Mesodermal cell (in vitro differentiated cells): ENCODE data around the gene FAM131C.
"Not testable (repeated sequence)": the region's sequence is repeated elsewhere in the genome, so short reads cannot be mapped to it uniquely, and the experiment has no call there.

Experiments used
- H3K27ac ChIP-seq: 2 replicates; pipeline ENCODE4 v1.7.0; 2013; ENCODE audit warnings: mild to moderate bottlenecking, low read depth, low read length, moderate library complexity; ENCODE audit not compliant: severe bottlenecking
- H3K36me3 ChIP-seq: 2 replicates; pipeline ENCODE4 v1.7.1; 2013; ENCODE audit warnings: mild to moderate bottlenecking, low read length, moderate library complexity; ENCODE audit not compliant: control insufficient read depth, insufficient read depth
- H3K4me1 ChIP-seq: one replicate; pipeline ENCODE4 v1.7.1; 2013; ENCODE audit warnings: mild to moderate bottlenecking, low read length; ENCODE audit not compliant: insufficient read depth, control insufficient read depth, poor library complexity, severe bottlenecking
- H3K4me3 ChIP-seq: 2 replicates; pipeline ENCODE4 v1.7.0; 2013; ENCODE audit warnings: low read length, control low read depth, mild to moderate bottlenecking; ENCODE audit not compliant: insufficient read depth, poor library complexity, severe bottlenecking; ENCODE audit errors: extremely low read depth
- H3K9me3 ChIP-seq: 2 replicates; pipeline ENCODE4 v1.7.1; 2013; ENCODE audit warnings: mild to moderate bottlenecking, low read length, moderate library complexity; ENCODE audit not compliant: control insufficient read depth
- WGBS, 2 experiments: methylation state at CpG; one replicate each; pipeline ENCODE4 v1.1.5; 2013; ENCODE audit warnings: missing lambda C conversion rate in 2 of 2; ENCODE audit not compliant: insufficient coverage in 2 of 2; 5-methylcytosine and 5-hydroxymethylcytosine counted together

The FAM131C gene

GRCh38 chr1:16057314-16057915 lies 16.0 kb downstream of the FAM131C start:
- not testable (repeated sequence) for H3K36me3 ChIP-seq, H3K4me1 ChIP-seq, H3K27ac ChIP-seq, H3K9me3 ChIP-seq, H3K4me3 ChIP-seq
- 75% methylated on average over 1 of the region's 7 CpGs; no CpG with 5 or more reads in 1 of the 2 experiments for WGBS, 2 experiments

DNA sequence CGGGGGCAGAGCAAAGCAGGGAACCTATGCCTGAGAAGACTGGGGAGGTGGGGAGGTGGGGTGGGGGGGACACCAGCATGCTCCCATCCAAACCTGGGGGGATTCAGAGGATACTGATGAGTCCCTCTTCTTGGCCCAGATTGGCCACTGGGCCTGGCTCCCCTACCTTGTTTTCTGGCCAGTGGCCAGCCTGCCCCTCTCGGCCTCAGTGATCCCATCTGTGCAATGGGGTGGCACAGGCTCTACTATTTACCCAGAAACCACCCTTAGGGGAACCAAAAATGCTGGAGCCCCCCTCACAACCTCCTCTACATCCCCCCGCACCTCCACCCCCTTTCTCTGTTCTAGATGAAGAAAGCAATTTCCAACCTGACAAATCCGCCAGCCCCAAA lies 16.9 kb downstream of the FAM131C start:
- WGBS, 2 experiments: 88 to 100% methylated on average over 1 of the region's 4 CpGs
- not testable (repeated sequence) for H3K4me3 ChIP-seq, H3K9me3 ChIP-seq, H3K4me1 ChIP-seq, H3K36me3 ChIP-seq, H3K27ac ChIP-seq

DNA sequence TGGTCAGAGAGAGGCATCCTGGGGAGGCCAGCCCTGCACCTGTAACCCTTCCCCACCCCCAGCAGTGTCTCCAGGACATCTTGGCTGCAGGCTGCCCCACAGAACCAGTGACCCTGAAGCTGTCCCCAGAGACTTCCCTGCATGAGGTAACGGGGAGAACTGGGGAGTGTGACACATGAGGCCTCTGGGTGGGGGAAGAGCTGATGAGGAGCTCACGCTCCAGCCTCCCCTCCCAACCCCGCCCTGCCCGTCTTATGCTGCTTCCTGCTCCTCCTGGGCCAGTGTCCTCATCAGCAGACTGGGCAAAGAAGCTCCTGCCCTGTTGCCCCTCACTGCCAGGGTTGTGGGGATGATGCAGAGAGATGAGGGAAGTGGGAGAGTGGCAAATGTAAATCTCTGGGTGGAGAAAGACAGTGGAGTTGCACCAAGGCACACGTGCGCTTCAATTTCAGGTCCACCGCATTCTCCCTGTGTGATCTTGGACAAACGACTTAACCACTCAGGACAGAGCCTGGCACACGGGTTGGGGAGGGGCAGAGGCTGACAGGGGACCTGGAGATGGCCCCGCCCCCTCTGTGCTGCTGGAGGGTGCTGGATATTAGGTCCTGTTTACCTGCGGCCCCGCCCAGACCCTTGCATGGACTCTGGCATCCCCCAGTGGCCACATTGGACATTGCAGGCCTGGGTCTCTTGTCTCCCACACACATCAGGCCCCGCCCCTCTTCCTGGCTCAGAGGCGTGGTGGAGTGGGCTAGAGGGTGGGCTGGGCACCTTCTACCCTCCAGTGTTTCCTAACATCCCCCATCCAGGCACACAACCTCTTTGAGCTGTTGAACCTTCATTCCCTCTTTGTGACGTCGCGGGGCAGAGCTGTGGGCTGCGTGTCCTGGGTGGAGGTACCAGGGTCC lies 17.6 kb downstream of the FAM131C start:
- Histone ChIP-seq H3K9me3 (no peaks in the 10 kb centered on the region), H3K4me1 (peaks cover 3% of the 10 kb centered on the region)
- 23 to 30% methylated on average over 9 to 11 of the region's 18 CpGs for WGBS, 2 experiments

GRCh38 chr1:16054598-16055540 lies 18.6 kb downstream of the FAM131C start:
- no peak overlapping the region for H3K27ac ChIP-seq
- 72 to 75% methylated on average over 3 to 5 of the region's 7 CpGs for WGBS, 2 experiments
- no peak overlapping the region for H3K4me3 ChIP-seq
- H3K9me3 ChIP-seq: no peaks in the 10 kb centered on the region
- peaks cover 3% of the 10 kb centered on the region for H3K4me1 ChIP-seq
- H3K36me3 ChIP-seq: no peaks in the 10 kb centered on the region

More for the DNA sequence above, 17.6 kb downstream of the FAM131C start:
- H3K36me3 ChIP-seq: no peaks in the 10 kb centered on the region
- H3K4me3 ChIP-seq: no peak overlapping the region
- H3K27ac ChIP-seq: no peak overlapping the region

GRCh38 chr1:16053781-16054502 lies 19.5 kb downstream of the FAM131C start:
- no peaks in the 10 kb centered on the region for H3K9me3 ChIP-seq
- H3K4me1 ChIP-seq: peaks cover 5% of the 10 kb centered on the region
- H3K4me3 ChIP-seq: no peak overlapping the region
- H3K36me3 ChIP-seq: no peaks in the 10 kb centered on the region
- no peak overlapping the region for H3K27ac ChIP-seq
- WGBS, 2 experiments: 94 to 98% methylated on average over 4 to 5 of the region's 8 CpGs

- H3K36me3 ChIP-seq, H3K4me1 ChIP-seq, H3K27ac ChIP-seq, H3K9me3 ChIP-seq, H3K4me3 ChIP-seq: not testable (repeated sequence)
- WGBS, 2 experiments: 95 to 100% methylated on average over 4 to 9 of the region's 12 CpGs
These were observed 21.5 kb downstream of the FAM131C start for GRCh38 chr1:16051949-16052348.

DNA sequence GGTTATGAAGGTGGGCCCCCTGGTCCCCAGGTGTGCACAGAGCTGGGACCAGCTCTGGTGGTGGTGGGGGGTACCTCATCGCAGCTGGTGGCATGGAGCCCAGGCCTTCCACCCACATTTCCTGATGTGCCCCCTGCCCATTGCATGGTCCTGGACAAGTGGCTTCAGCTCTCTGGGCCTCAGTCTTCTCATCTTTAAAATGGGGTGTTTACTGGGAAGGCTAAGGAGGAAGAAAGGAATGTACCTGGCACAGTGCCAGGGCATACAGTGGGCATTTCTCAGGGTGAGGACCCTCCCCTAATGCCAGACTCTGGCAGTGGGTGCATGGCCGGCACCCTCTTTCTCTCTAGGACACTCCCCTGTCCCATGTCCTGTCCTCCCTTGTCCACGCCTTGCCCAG lies 22.4 kb downstream of the FAM131C start:
- Histone ChIP-seq H3K27ac (no peak overlapping the region), H3K4me1 (peaks cover 5% of the 10 kb centered on the region), H3K36me3 (no peaks in the 10 kb centered on the region), H3K4me3 (no peak overlapping the region), H3K9me3 (no peaks in the 10 kb centered on the region)
- 94 to 100% methylated on average over 2 of the region's 3 CpGs for WGBS, 2 experiments

DNA sequence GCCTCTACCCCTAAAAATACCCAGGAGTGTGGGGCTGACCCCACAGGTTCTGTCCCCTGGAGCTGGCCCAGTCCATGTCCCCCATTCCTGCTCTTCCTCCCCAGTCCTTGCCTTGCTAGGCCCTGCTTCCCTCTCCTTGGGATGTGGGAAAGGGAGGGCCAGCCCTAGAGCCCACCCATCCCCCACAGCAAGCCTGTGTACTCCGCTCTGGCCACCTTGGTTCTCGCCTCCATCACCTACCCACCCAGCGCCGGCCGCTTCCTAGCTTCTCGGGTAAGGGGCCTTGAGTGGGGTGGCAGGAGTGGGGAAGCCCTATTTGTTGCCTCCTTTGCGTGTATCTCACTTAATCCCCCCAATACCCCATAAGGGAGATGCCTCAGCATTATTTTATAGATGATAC lies 23.1 kb downstream of the FAM131C start:
- peaks cover 3% of the 10 kb centered on the region for H3K4me1 ChIP-seq
- H3K9me3 ChIP-seq: no peaks in the 10 kb centered on the region
- WGBS, 2 experiments: no CpG with 5 or more reads among the region's 7 CpGs
- H3K36me3 ChIP-seq: no peaks in the 10 kb centered on the region
- no peak overlapping the region for H3K4me3 ChIP-seq
- H3K27ac ChIP-seq: no peak overlapping the region

DNA sequence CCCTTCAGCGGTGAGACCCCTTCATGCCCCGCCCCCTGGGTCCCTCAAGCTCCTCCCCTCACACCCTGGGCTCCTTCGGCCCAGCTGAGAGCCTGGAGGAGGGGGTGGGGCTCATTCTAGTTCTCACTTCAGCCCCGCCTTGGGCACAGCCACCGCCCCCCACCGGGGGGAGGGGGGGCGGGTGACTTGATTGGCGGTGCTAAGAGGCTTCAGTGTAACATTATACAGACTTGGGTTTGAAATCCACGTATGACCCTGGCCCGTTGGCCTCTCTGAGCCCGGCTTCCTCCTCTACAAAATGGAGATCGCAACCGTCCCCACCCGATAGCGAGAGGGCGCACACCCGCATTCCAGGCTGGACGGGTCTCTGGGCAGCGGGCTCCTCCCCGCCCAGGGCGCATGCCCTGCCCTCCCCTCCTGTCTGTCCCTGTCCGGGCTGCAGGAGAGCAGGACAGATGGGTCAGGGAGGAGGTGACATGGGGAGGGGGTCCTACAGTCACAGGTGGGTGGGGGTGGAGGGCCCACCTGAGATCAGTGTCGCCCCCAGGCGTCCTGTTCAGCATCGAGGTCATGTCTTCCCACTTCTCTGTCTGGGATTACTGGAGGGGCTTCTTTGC lies 24.8 kb downstream of the FAM131C start:
- Histone ChIP-seq H3K4me3 (peak overlapping the region; percentile 31), H3K4me1 (peaks cover 3% of the 10 kb centered on the region), H3K9me3 (no peaks in the 10 kb centered on the region), H3K36me3 (no peaks in the 10 kb centered on the region), H3K27ac (peak overlapping the region; percentile 16)
- WGBS, 2 experiments: 2 to 4% methylated on average over 11 to 13 of the region's 25 CpGs
